Thoracic aorta (tissue), 2 donors: ENCODE measurements around the gene MGAM2. TPM values are rescaled to one million over a fixed set of nuclear protein-coding genes. Genes with fewer than 3 reads are reported as not detected.

ENCODE experiments used
- ATAC-seq: fragments of 150-250 bp; one replicate; pipeline ENCODE4 v1.8.0; 2017; ENCODE audit warnings: low read depth; ENCODE audit not compliant: insufficient number of reproducible peaks, low FRiP score
- DNase-seq: peaks from one replicate; pipeline ENCODE4 v3.0.0-alpha.2; 2020; ENCODE audit warnings: low spot score
- H3K27ac ChIP-seq, 2 donors: fragments of 200-600 bp; sonication (generic); 1 replicate in 1 of 2; 2 replicates in 1 of 2; pipeline ENCODE4 v1.5.1; 2016; ENCODE audit warnings: mild to moderate bottlenecking in 2 of 2, moderate library complexity in 2 of 2
- H3K27me3 ChIP-seq: fragments of 200-600 bp; sonication (generic); replicated peaks from 2 replicates; pipeline ENCODE4 v1.6.0; 2016; ENCODE audit warnings: mild to moderate bottlenecking; ENCODE audit not compliant: insufficient read depth
- H3K36me3 ChIP-seq: fragments of 200-600 bp; sonication (generic); one replicate; pipeline ENCODE4 v1.5.1; 2016
- H3K4me1 ChIP-seq, 2 donors: fragments of 200-600 bp; sonication (generic); 1 replicate in 1 of 2; 2 replicates in 1 of 2; pipeline versions ENCODE4 v1.5.1 to v1.6.0; 2016; ENCODE audit warnings: low read depth in 2 of 2, mild to moderate bottlenecking in 1 of 2; ENCODE audit not compliant: control insufficient read depth in 1 of 2
- H3K4me3 ChIP-seq: fragments of 200-600 bp; sonication (generic); 2 replicates; pipeline ENCODE4 v1.5.1; 2016; ENCODE audit warnings: mild to moderate bottlenecking
- H3K9me3 ChIP-seq: fragments of 200-600 bp; sonication (generic); 2 replicates; pipeline ENCODE4 v1.5.1; 2016
- CTCF ChIP-seq: fragments of 200-600 bp; sonication (generic); IDR thresholded peaks from one replicate; pipeline ENCODE4 v1.5.1; 2019; ENCODE audit warnings: antibody characterized with exemption
- total RNA-seq, 2 donors: library from RNA; depleted of rRNA; stranded (reverse); fragments of >200 nt; gene quantifications; one replicate each; pipeline versions ENCODE4 v1.1.0 to v1.2.3, GENCODE V29; 2016

Gene MGAM2
- total RNA-seq, 2 donors from 2014 or later = 0.49 to 0.54 TPM

DNA sequence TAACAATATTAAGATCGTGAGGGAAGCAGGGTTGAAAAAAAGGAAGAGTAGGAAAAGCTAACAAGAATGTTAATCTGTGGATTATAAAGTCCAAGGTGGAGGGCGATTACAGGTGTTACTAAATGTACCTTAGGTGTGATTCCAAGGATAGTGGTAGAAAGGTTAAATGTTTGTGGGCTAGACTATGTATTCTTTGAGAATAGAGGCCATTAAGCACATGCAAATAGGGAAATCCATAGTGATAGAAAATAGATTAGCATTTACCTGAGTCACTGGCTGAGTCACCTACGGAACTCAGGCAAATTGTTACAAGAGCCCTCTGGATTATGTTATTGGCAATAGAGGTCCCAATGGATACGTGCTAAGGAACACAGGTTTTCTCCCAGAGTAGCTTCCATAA is 9.0 kb downstream of the MGAM2 start:
- Histone ChIP-seq H3K4me3 (no peak overlapping the region), H3K36me3 (no peaks in the 10 kb centered on the region), H3K27ac (no peak overlapping the region), H3K4me1 (no peaks in the 10 kb centered on the region), H3K9me3 (no peaks in the 10 kb centered on the region), H3K27me3 (no peaks in the 10 kb centered on the region)
- ATAC-seq (no peak), DNase-seq (no peak)
- no peak for TF ChIP-seq CTCF

DNA sequence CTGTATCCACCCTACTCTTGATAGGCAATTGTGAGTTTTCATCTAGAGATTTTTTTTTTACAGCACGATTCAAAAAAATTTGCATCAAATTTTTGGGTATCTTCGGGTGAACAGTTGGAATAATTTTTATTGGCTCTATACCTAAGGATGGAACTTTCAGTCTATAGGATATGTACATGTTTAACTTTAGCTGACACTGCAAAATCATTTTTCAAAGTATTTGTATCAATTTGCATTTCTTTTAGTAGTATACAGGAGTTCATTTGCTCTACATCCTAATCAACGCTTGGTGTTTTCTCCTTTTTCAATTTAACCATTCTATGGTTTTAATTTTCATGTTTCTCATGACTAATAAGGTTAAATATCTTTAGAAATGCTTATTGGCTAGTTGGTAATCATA is 11.7 kb downstream of the MGAM2 start:
- Histone ChIP-seq H3K4me1 (no peaks in the 10 kb centered on the region), H3K27ac (no peak overlapping the region), H3K36me3 (no peaks in the 10 kb centered on the region), H3K4me3 (no peak overlapping the region), H3K27me3 (no peaks in the 10 kb centered on the region), H3K9me3 (no peaks in the 10 kb centered on the region)
- ATAC-seq = no peak
- DNase-seq = no peak
- no peak for TF ChIP-seq CTCF

DNA sequence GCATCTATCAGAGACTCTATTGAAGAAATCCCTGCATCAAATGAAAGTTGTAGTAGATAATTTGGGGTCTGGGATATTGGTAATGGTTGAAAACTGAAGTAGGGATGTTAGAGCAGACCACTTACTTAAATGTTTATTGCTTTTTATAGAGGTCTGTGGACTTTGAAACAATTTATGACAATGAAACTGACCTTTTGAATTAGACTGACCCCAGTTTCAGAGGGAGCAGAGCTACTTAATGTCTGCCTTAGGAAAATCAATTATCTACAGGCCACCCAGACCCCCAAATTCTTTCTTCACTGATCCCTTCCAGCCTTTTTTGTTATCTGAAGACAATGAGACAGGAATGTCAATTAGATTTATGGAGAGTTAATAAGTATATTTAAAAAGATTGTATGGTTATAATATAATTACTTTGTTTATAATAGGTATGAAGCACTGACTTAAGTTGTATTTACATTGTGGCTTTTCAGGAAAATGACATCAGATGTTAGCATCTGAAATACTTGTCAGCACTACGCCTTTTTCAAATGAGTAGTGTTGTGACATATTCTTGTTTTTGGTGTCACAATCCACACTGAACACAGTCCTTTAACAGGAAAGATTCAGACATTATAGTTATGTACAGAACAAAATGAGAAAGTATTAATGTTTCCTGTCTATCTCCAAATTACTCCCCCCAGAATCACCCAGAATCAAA is 13.9 kb downstream of the MGAM2 start:
- Histone ChIP-seq H3K27me3 (no peaks in the 10 kb centered on the region), H3K4me1 (no peaks in the 10 kb centered on the region), H3K4me3 (no peak overlapping the region), H3K27ac (no peak overlapping the region), H3K36me3 (no peaks in the 10 kb centered on the region), H3K9me3 (no peaks in the 10 kb centered on the region)
- no peak for TF ChIP-seq CTCF
- DNase-seq = no peak
- no peak for ATAC-seq

DNA sequence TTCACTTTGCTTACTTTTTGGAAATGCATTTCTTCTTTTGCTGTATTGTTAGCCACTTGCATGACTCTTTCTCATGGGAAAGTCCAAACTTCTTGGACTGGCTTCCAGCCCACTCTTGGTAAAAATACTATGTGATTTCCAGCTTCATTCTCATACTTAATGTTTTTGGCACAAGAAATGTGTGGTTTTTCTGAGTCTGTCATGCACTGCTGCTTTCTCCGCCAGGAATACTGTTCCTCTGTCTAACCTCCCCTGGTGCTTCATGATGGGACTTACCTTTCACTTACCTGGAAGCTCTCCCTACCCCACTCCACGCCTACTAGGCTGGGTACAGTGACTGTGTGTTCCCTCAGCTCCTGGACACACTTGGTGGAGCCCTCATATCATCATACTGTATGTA is 18.7 kb downstream of the MGAM2 start:
- ATAC-seq = no peak
- no peaks in the 10 kb centered on the region for H3K9me3 ChIP-seq
- no peak overlapping the region for H3K4me3 ChIP-seq
- no peak overlapping the region for H3K27ac ChIP-seq
- TF ChIP-seq CTCF = no peak
- no peaks in the 10 kb centered on the region for H3K27me3 ChIP-seq
- no peaks in the 10 kb centered on the region for H3K36me3 ChIP-seq
- H3K4me1 ChIP-seq = no peaks in the 10 kb centered on the region
- no peak for DNase-seq

GRCh38 chr7:142131439-142132185 is 20.1 kb downstream of the MGAM2 start:
- Histone ChIP-seq H3K4me1 (no peaks in the 10 kb centered on the region), H3K36me3 (no peaks in the 10 kb centered on the region), H3K27me3 (no peaks in the 10 kb centered on the region), H3K9me3 (no peaks in the 10 kb centered on the region), H3K27ac (no peak overlapping the region), H3K4me3 (no peak overlapping the region)
- no peak for ATAC-seq
- TF ChIP-seq CTCF = no peak
- DNase-seq = no peak
